GM12878 (cell line): ENCODE measurements around the gene PPM1G. TPM values are rescaled to one million over a fixed set of nuclear protein-coding genes. Genes with fewer than 3 reads are reported as not detected.

ENCODE experiments used
- ATAC-seq: fragments of 200-7000 bp; cut with Tn5 transposase; 3 replicates; pipeline ENCODE4 v1.9.1; 2020; ENCODE audit warnings: mild to moderate bottlenecking, moderate library complexity
- BruUV-seq: library from RNA; stranded (reverse); fragments of 400-500 nt; replicated peaks from 2 replicates; lab custom pipeline; 2021; lab: Mats Ljungman, UMichigan
- CTCF ChIA-PET: fragments of 300-600 bp; sonication (Branson Sonifier 250); formaldehyde crosslinking; extraction: SDS; loops from one replicate; lab custom pipeline; 2021; ENCODE audit warnings: inconsistent platforms; lab: Yijun Ruan, JAX
- POLR2A ChIA-PET: fragments of 350-600 bp; formaldehyde crosslinking; extraction: SDS; loops from one replicate; lab custom pipeline; 2021; ENCODE audit warnings: inconsistent platforms; lab: Charles Lee
- RAD21 ChIA-PET: fragments of 300-600 bp; sonication (Branson Sonifier 250); formaldehyde crosslinking; loops from one replicate; lab custom pipeline; 2023; ENCODE audit warnings: antibody characterized with exemption; ENCODE audit not compliant: unreplicated experiment; lab: Charles Lee
- SMC1A ChIA-PET: fragments of 300-600 bp; sonication (Branson Sonifier 250); formaldehyde crosslinking; loops from one replicate; lab custom pipeline; 2023; ENCODE audit not compliant: unreplicated experiment, uncharacterized antibody; lab: Charles Lee
- DNase-seq: peaks from one replicate; pipeline ENCODE4 v3.0.0-alpha.2; 2011; ENCODE audit warnings: low read depth, low spot score
- FAIRE-seq: peaks from 3 replicates; lab custom pipeline; 2011; peaks lifted over from hg19 to GRCh38; lab: Jason Lieb, UNC
- H2AFZ ChIP-seq: 2 replicates; pipeline ENCODE4 v1.6.0; 2011; ENCODE audit warnings: low read depth, low read length, control low read depth; ENCODE audit not compliant: control insufficient read depth
- H3K27ac ChIP-seq: 2 replicates; pipeline ENCODE4 v1.5.1; 2011; ENCODE audit warnings: control low read depth; ENCODE audit not compliant: control insufficient read depth, insufficient read depth
- H3K27me3 ChIP-seq, 2 experiments: replicated peaks in 1 of 2; 2 replicates each; pipeline versions ENCODE4 v1.6.0 to v1.6.1; 2011; ENCODE audit warnings: low read length in 1 of 2; ENCODE audit not compliant: control insufficient read depth in 2 of 2, insufficient read depth in 2 of 2
- H3K36me3 ChIP-seq, 2 experiments: 2 replicates each; pipeline ENCODE4 v1.5.1; 2011; ENCODE audit warnings: low read length in 1 of 2; ENCODE audit not compliant: control insufficient read depth in 2 of 2, insufficient read depth in 2 of 2
- H3K4me1 ChIP-seq: 2 replicates; pipeline ENCODE4 v1.6.1; 2011; ENCODE audit warnings: mild to moderate bottlenecking, low read length, moderate library complexity, mixed read lengths; ENCODE audit not compliant: control insufficient read depth, insufficient read depth
- H3K4me2 ChIP-seq: 2 replicates; pipeline ENCODE4 v1.6.0; 2011; ENCODE audit warnings: control low read depth; ENCODE audit not compliant: control insufficient read depth, insufficient read depth
- H3K4me3 ChIP-seq: fragments of 200-600 bp; sonication (generic); 2 replicates; pipeline ENCODE4 v1.5.1; 2016
- H3K79me2 ChIP-seq: 2 replicates; pipeline ENCODE4 v1.6.0; 2011; ENCODE audit warnings: low read length; ENCODE audit not compliant: control insufficient read depth, insufficient read depth
- H3K9ac ChIP-seq: 2 replicates; pipeline ENCODE4 v1.8.0; 2011; ENCODE audit warnings: low read length, control low read depth, mixed read lengths; ENCODE audit not compliant: control insufficient read depth, insufficient read depth
- H3K9me3 ChIP-seq: replicated peaks from 3 replicates; pipeline ENCODE4 v1.5.1; 2011; ENCODE audit warnings: mild to moderate bottlenecking, low read length; ENCODE audit not compliant: control insufficient read depth, insufficient read depth
- H4K20me1 ChIP-seq: 2 replicates; pipeline ENCODE4 v1.6.0; 2011; ENCODE audit not compliant: control insufficient read depth, insufficient read depth
- CREM ChIP-seq: IDR thresholded peaks from 2 replicates; pipeline ENCODE4 v1.6.1; 2014; ENCODE audit warnings: antibody characterized with exemption, low read depth
- GABPA ChIP-seq: IDR thresholded peaks from 2 replicates; pipeline ENCODE4 v1.6.1; 2014; ENCODE audit warnings: antibody characterized with exemption, low read depth, mild to moderate bottlenecking, inconsistent platforms
- GATAD2B ChIP-seq: fragments of 450-650 bp; conservative IDR thresholded peaks from 2 replicates; pipeline ENCODE4 v1.6.1; 2017; ENCODE audit warnings: low read depth, mild to moderate bottlenecking, moderate library complexity
- JUNB ChIP-seq: IDR thresholded peaks from 2 replicates; pipeline ENCODE4 v1.6.1; 2016; ENCODE audit warnings: antibody characterized with exemption, mild to moderate bottlenecking
- MXI1 ChIP-seq: fragments of 150-350 bp; IDR thresholded peaks from 2 replicates; pipeline ENCODE4 v1.6.1; 2011; ENCODE audit warnings: low read depth, mild to moderate bottlenecking, inconsistent platforms, low read length, improper control_type of control experiment
- PAX5 ChIP-seq: IDR thresholded peaks from 2 replicates; pipeline ENCODE4 v1.6.1; 2011; ENCODE audit warnings: low read depth, low read length, borderline replicate concordance
- RUNX3 ChIP-seq: IDR thresholded peaks from 2 replicates; pipeline ENCODE4 v1.6.1; 2012; ENCODE audit warnings: low read length, inconsistent platforms
- SMAD1 ChIP-seq: fragments of 450-650 bp; IDR thresholded peaks from 2 replicates; pipeline ENCODE4 v1.6.1; 2018; ENCODE audit warnings: mild to moderate bottlenecking, low read depth; ENCODE audit not compliant: partially characterized antibody
- TAF1 ChIP-seq: IDR thresholded peaks from 2 replicates; pipeline ENCODE4 v1.6.1; 2011; ENCODE audit warnings: mild to moderate bottlenecking, low read depth, low read length, borderline replicate concordance
- TARDBP ChIP-seq: IDR thresholded peaks from 2 replicates; pipeline ENCODE4 v1.6.1; 2016; ENCODE audit warnings: borderline replicate concordance
- TCF7 ChIP-seq: IDR thresholded peaks from 2 replicates; pipeline ENCODE4 v1.6.1; 2014; ENCODE audit warnings: antibody characterized with exemption, borderline replicate concordance
- ZBTB40 ChIP-seq: fragments of 450-650 bp; IDR thresholded peaks from 2 replicates; pipeline ENCODE4 v1.6.1; 2016; ENCODE audit warnings: mild to moderate bottlenecking, moderate library complexity, borderline replicate concordance
- ZNF274 ChIP-seq: IDR thresholded peaks from one replicate; pipeline ENCODE4 v1.8.0; 2011; ENCODE audit not compliant: insufficient read length, insufficient read depth
- WGBS: methylation state at CpG from one replicate; pipeline ENCODE4 v1.1.6; 2016; ENCODE audit warnings: low lambda C conversion rate; ENCODE audit not compliant: insufficient replicate concordance, insufficient coverage; ENCODE audit errors: missing lambda C conversion rate; 5-methylcytosine and 5-hydroxymethylcytosine counted together
- in situ Hi-C: fragments of 300-500 bp; cut with MboI; formaldehyde crosslinking; loops from 9 replicates; pipeline ENCODE4 v1.14.3; 2018; ENCODE audit warnings: mixed read lengths
- intact Hi-C: fragments of 100-400 bp; cut with micrococcal nuclease; formaldehyde crosslinking; loops from one replicate; pipeline ENCODE4 v1.14.2; 2022; ENCODE audit not compliant: unreplicated experiment
- polyA plus RNA-seq, 11 experiments: library from polyadenylated mRNA; depleted of rRNA in 4 of 11; unstranded in 6 of 11; stranded (reverse) in 5 of 11; fragments of >200 nt; fragmentation: Nextera tagmentation in 4 of 11; fragmentation: Illumina TruSeq in 1 of 11; extraction: Ambion mirVana in 4 of 11; extraction: Trizol in 1 of 11; gene quantifications; 1 replicate in 1 of 11; 2 replicates in 10 of 11; pipeline versions ENCODE4 v1.2.1 to v1.2.3, GENCODE V29; 2011 to 2016; ENCODE audit warnings: inconsistent platforms in 2 of 11, missing spikeins in 2 of 11, low read depth in 1 of 11
- total RNA-seq, 4 experiments: library from RNA; depleted of rRNA in 3 of 4; stranded (reverse); fragments of >200 nt in 3 of 4; fragmentation: Illumina TruSeq in 1 of 4; extraction: Trizol in 1 of 4; gene quantifications; 2 replicates each; pipeline versions ENCODE4 v1.2.1 to v1.2.3, GENCODE V29; 2013 to 2021
- TF ChIP-seq, protein P1 (sequence below): fragments of 450-650 bp; IDR thresholded peaks from 2 replicates; pipeline ENCODE4 v1.6.1; 2018; ENCODE audit warnings: borderline replicate concordance, mild to moderate bottlenecking; ENCODE audit not compliant: partially characterized antibody
- TF ChIP-seq, protein P2 (sequence below): IDR thresholded peaks from 2 replicates; pipeline ENCODE4 v1.6.1; 2012; ENCODE audit warnings: low read depth, low read length, improper control_type of control experiment
- TF ChIP-seq, protein P3 (sequence below): IDR thresholded peaks from 2 replicates; pipeline ENCODE4 v1.6.1; 2011; ENCODE audit warnings: low read depth, low read length, improper control_type of control experiment, borderline replicate concordance

The PPM1G gene
- total and polyA plus RNA-seq, 10 of the 15 experiments (the other 5 are each of a cell fraction or from before 2014, with no cell fraction given) = 68.8 to 171 (median 121) TPM

DNA sequence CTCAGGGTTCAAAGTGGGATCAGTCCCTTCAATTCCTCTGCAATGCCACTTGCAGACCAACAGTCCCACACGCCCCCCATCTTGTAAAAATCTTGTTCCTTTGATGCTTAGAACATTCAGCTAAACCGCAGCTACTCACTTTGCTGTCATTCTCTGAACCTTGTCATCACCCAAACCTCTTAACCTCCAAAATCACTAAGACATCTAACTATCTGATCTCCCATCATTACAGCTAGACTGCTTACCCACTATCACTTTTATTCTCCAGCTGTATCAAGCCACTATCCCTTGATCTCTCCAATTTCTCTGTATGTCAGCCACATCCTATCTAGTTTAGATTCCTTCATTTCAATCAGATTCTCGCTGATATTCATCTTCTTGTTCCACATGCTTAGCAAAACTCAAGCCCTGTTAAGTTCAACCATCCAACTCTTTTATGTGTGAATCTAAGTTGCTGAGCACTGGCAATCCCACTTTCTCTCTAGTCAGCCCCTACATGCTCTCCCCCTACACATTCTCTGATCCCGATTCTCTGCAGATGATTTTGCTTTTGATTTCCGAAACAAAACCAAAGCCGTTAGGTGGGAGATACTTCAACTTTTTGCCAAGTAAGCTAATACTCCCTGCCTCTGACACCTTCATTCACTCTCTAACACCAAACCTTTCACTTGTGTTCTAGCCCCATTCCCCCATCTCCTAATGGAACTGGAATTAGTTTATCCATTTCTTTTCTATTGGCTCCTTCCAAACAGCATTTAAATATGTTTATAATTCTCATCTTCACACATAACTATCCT, 57.4 kb downstream of the PPM1G start:
- 88% methylated on average over 6 of the region's 6 CpGs for WGBS
- H3K27ac ChIP-seq = no peak overlapping the region
- in situ Hi-C loops (no loop called here), intact Hi-C loops (loop anchor here (10.0 kb wide), 1 partner anchor 137 kb away; the partner anchor contains the start of genes ATRAID, CAD and SLC5A6)
- ATAC-seq = no peak
- no peak overlapping the region for H3K9ac ChIP-seq
- ChIA-PET POLR2A (interaction anchor here (0.7 to 1.7 kb wide), 3 partner anchors 17 to 76 kb away, joined by 3 to 4 read pairs (median 3); no protein-coding TSS in a partner anchor), SMC1A (interaction anchor here (0.6 to 2.6 kb wide), 4 partner anchors 18 to 29 kb away, joined by 3 to 9 read pairs (median 4); partner anchors contain the start of genes EIF2B4, SNX17 and ZNF513), CTCF (interaction anchor here (0.9 to 3.3 kb wide), 4 partner anchors 19 to 79 kb away, joined by 3 to 7 read pairs (median 4); partner anchors contain the start of gene SNX17), RAD21 (no interaction called here)
- H3K79me2 ChIP-seq = peaks cover 67% of the 10 kb centered on the region
- no peaks in the 10 kb centered on the region for H4K20me1 ChIP-seq
- BruUV-seq = TSS peak; percentile 12
- no peaks in the 10 kb centered on the region for H3K9me3 ChIP-seq
- no peak for FAIRE-seq
- no peak for DNase-seq
- H3K4me2 ChIP-seq = peak overlapping the region; percentile 19; the same call in 1 of the 2 replicates
- no peaks in the 10 kb centered on the region; a peak in 1 of 4 replicates for H3K36me3 ChIP-seq
- H3K4me3 ChIP-seq = no peak overlapping the region
- no peaks in the 10 kb centered on the region; the same call in 1 of the 2 replicates for H3K4me1 ChIP-seq
- H2AFZ ChIP-seq = no peak overlapping the region
- H3K27me3 ChIP-seq = no peaks in the 10 kb centered on the region
- TF ChIP-seq JUNB = no peak
- no peak for TF ChIP-seq TARDBP
- no peak for TF ChIP-seq MXI1
- TF ChIP-seq, protein P1, sequence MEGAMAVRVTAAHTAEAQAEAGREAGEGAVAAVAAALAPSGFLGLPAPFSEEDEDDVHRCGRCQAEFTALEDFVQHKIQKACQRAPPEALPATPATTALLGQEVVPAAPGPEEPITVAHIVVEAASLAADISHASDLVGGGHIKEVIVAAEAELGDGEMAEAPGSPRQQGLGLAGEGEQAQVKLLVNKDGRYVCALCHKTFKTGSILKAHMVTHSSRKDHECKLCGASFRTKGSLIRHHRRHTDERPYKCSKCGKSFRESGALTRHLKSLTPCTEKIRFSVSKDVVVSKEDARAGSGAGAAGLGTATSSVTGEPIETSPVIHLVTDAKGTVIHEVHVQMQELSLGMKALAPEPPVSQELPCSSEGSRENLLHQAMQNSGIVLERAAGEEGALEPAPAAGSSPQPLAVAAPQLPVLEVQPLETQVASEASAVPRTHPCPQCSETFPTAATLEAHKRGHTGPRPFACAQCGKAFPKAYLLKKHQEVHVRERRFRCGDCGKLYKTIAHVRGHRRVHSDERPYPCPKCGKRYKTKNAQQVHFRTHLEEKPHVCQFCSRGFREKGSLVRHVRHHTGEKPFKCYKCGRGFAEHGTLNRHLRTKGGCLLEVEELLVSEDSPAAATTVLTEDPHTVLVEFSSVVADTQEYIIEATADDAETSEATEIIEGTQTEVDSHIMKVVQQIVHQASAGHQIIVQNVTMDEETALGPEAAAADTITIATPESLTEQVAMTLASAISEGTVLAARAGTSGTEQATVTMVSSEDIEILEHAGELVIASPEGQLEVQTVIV = no peak
- no peak for TF ChIP-seq CREM
- no peak for TF ChIP-seq GABPA
- TF ChIP-seq ZNF274 = no peak
- no peak for TF ChIP-seq SMAD1
- no peak for TF ChIP-seq TCF7
- TF ChIP-seq, protein P2, sequence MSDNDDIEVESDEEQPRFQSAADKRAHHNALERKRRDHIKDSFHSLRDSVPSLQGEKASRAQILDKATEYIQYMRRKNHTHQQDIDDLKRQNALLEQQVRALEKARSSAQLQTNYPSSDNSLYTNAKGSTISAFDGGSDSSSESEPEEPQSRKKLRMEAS = no peak
- TF ChIP-seq, protein P3, sequence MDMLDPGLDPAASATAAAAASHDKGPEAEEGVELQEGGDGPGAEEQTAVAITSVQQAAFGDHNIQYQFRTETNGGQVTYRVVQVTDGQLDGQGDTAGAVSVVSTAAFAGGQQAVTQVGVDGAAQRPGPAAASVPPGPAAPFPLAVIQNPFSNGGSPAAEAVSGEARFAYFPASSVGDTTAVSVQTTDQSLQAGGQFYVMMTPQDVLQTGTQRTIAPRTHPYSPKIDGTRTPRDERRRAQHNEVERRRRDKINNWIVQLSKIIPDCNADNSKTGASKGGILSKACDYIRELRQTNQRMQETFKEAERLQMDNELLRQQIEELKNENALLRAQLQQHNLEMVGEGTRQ = no peak
- no peak for TF ChIP-seq RUNX3
- TF ChIP-seq GATAD2B = no peak
- TF ChIP-seq TAF1 = no peak
- no peak for TF ChIP-seq PAX5
- no peak for TF ChIP-seq ZBTB40
